Chondrocyte (in vitro differentiated cells): Measurements from ENCODE around the gene SHKBP1. TPM values are rescaled to one million over a fixed set of nuclear protein-coding genes. Genes with fewer than 3 reads are reported as not detected.
A peak's percentile ranks its signal among the peaks of the same experiment; 100 is the strongest.

ENCODE experiments used
- DNase-seq: peaks from one replicate; pipeline ENCODE4 v3.0.0; 2021; ENCODE audit warnings: mixed read lengths, low spot score
- H3K27ac Mint-ChIP-seq: one replicate; pipeline ENCODE4 v1.8.0; 2021; ENCODE audit warnings: mild to moderate bottlenecking, moderate library complexity, mixed read lengths; ENCODE audit not compliant: unreplicated experiment
- H3K27me3 Mint-ChIP-seq: 2 replicates; pipeline ENCODE4 v1.8.0; 2021; ENCODE audit warnings: low read depth, mixed read lengths
- H3K36me3 Mint-ChIP-seq: 2 replicates; pipeline ENCODE4 v1.8.0; 2021; ENCODE audit warnings: low read depth, mixed read lengths
- H3K4me1 Mint-ChIP-seq: 2 replicates; pipeline ENCODE4 v1.8.0; 2021; ENCODE audit warnings: low read depth, mild to moderate bottlenecking, mixed read lengths
- H3K4me3 Mint-ChIP-seq: one replicate; pipeline ENCODE4 v1.8.0; 2021; ENCODE audit warnings: mild to moderate bottlenecking, moderate library complexity, mixed read lengths; ENCODE audit not compliant: unreplicated experiment
- H3K9me3 Mint-ChIP-seq: 2 replicates; pipeline ENCODE4 v1.8.0; 2021; ENCODE audit warnings: low read depth, mixed read lengths
- long read RNA-seq: library from polyadenylated mRNA; stranded (forward); transcript quantifications from one replicate; pipeline ENCODE4 v2.0.0, GENCODE V29; 2021
- total RNA-seq: library from RNA; stranded (reverse); gene quantifications from 3 replicates; pipeline ENCODE4 v1.2.1, GENCODE V29; 2021
- TF ChIP-seq, protein P1 (sequence below): fragments of 200-600 bp; sonication (generic); IDR thresholded peaks from 2 replicates; pipeline ENCODE4 v1.5.0; 2021; ENCODE audit warnings: antibody characterized with exemption, mild to moderate bottlenecking, moderate library complexity

SHKBP1 gene
- total RNA-seq: 40.9 to 47.8 TPM (median 46.8 TPM) in 3 replicates
- long read RNA-seq, transcript SHKBP1-201 (18 exons, 2,363 nt): major isoform, 133 of 180 reads
- long read RNA-seq, partial matches to known transcripts: 6 of 180 reads
- long read RNA-seq, other reads (novel, unspliced or antisense): 41 of 180 reads

DNA sequence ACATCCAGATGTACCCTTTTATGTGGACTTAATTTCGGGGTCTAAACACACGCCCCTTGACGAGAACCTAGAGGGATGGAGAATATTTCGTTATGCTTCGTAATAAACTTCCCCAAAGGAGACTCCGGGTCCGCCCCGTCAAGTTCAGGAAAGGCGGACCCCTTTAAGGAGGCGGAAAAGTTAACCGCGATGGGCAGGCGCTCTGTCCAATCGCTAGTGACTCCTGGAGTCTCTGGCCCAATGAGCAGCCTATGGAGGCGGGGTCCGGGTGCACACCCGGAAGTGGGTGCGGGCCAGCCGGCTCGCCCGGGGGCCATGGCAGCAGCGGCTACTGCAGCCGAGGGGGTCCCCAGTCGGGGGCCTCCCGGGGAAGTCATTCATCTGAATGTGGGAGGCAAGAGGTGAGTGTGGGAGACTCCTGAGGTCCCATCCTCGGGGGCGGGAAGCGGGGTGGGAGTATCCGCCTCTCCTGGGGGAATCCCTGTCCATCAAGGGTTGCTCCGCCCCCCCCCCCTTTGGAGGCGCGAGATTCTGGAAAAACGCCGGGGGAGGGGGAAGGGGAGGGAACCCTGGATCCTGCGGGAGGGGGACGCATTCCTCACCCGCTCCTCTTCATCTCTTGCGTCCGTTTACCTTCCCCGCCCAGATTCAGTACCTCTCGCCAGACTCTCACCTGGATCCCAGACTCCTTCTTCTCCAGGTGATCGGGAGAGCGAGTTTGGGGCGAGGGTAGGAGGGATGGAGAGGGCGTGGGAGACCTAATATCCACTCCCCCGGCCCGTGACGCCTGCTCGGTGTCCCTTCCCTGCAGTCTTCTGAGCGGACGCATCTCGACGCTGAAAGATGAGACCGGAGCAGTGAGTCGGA lies at the start of gene SHKBP1:
SHKBP1 (plus strand) TSS at position 289 of the 867 bp plus-strand sequence; CDS start at position 316, 27 bp downstream.
- Mint-ChIP-seq H3K9me3 (no peaks in the 10 kb centered on the region), H3K36me3 (peaks cover 12% of the 10 kb centered on the region), H3K4me1 (peaks cover 15% of the 10 kb centered on the region), H3K4me3 (peak within 1 kb of the TSS; percentile 88), H3K27ac (peak within 1 kb of the TSS; percentile 69), H3K27me3 (no peaks in the 10 kb centered on the region)
- TF ChIP-seq, protein P1, sequence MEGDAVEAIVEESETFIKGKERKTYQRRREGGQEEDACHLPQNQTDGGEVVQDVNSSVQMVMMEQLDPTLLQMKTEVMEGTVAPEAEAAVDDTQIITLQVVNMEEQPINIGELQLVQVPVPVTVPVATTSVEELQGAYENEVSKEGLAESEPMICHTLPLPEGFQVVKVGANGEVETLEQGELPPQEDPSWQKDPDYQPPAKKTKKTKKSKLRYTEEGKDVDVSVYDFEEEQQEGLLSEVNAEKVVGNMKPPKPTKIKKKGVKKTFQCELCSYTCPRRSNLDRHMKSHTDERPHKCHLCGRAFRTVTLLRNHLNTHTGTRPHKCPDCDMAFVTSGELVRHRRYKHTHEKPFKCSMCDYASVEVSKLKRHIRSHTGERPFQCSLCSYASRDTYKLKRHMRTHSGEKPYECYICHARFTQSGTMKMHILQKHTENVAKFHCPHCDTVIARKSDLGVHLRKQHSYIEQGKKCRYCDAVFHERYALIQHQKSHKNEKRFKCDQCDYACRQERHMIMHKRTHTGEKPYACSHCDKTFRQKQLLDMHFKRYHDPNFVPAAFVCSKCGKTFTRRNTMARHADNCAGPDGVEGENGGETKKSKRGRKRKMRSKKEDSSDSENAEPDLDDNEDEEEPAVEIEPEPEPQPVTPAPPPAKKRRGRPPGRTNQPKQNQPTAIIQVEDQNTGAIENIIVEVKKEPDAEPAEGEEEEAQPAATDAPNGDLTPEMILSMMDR: no peak
- DNase-seq: peak; percentile 96

DNA sequence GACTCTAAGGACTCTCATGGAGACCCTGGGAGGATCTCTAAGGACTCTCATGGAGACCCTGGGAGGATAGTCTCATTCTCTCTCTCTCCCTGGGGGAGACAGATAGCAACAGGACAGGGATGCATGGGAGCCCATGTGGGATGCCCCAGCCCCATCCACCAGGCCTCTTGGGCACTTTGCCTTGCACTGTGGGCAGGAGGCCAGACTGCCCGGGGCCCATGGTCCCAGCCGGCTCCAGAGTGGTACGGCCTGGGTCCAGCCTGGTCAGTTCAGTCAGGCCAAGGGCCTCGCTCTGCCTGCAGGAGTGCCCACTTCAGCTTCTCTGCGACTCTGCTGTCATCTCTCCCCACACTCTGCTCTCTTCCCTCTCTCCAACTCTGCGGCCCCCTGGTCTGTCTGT lies 48.6 kb upstream of the SHKBP1 start:
- DNase-seq: no peak
- TF ChIP-seq, protein P1: no peak
- peaks cover 11% of the 10 kb centered on the region for H3K4me1 Mint-ChIP-seq
- H3K36me3 Mint-ChIP-seq: no peaks in the 10 kb centered on the region
- no peak overlapping the region for H3K4me3 Mint-ChIP-seq
- no peaks in the 10 kb centered on the region for H3K9me3 Mint-ChIP-seq
- H3K27ac Mint-ChIP-seq: no peak overlapping the region
- H3K27me3 Mint-ChIP-seq: peaks cover 23% of the 10 kb centered on the region

DNA sequence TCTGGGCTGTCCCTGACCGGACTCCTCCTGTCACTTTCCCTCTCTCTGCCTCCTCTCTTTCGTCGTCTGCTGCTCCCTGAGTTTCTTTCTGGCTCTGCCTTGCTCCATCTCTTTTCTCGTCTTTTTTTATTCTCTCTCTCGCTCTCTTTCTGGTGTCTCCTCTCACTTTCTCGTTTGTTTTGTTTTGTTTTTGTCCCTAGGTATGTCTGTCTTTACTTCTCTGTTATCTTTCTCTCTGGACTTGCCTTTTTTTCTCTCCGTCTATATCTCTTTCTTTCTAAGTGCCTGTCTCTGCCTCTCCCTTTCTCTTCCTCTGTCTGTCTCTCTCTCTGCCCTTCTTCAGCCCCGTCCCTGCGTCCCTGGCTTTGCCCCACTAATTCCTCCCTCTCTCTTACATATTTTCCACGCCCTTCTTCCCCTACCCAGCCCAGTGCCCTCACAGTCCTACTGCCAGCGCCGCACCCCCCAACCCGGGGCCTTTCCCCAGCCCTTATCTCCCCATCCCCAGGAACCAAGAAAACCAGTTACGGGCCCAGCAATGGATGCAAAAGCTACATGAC lies 48.1 kb upstream of the SHKBP1 start:
- TF ChIP-seq, protein P1: peak; percentile 21
- H3K9me3 Mint-ChIP-seq: no peaks in the 10 kb centered on the region
- peaks cover 1% of the 10 kb centered on the region for H3K36me3 Mint-ChIP-seq
- peaks cover 23% of the 10 kb centered on the region for H3K27me3 Mint-ChIP-seq
- no peak overlapping the region for H3K4me3 Mint-ChIP-seq
- H3K27ac Mint-ChIP-seq: no peak overlapping the region
- peaks cover 11% of the 10 kb centered on the region for H3K4me1 Mint-ChIP-seq
- DNase-seq: no peak

DNA sequence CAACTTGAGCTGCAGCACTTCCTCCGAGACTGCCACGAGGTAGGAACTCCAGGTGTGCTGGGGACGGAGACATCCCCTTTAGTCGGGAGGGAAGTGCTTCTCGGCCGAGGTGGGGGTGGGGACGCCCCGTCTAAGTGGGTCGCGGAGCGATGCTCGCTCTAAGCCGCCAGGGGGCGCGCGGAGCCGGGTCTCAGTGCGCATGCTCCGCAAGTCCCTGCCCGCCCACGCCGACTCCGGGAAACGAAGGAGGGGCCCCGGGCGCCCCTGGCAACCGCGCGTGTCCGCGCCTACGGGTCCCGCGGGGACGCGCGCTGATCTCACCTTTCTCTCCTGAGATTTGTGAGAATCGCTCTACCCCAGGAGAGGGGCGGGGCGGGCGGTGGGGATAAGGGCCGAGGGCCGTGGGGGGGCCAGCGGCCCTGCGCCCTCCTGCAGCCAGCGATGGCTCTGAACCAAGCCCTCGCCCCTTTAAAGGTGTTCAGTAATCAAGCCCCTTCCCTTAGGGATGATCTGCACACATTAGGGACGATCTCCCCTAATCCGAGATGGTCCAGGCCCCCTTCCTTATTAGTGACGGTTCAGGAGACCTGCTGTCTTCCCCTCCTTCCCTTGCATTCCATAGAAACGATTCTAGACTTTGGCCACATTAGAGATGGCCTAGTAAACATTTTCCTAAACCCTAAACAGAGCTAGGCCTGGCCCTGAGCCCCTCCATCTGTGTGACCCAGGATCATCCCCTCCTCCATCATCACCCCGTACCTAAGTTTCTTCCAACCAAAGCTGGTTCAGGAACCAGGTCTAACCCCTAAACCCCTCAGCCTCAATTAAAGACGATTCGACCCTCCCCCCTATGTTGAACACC lies 47.3 kb upstream of the SHKBP1 start:
- DNase-seq: no peak
- H3K9me3 Mint-ChIP-seq: no peaks in the 10 kb centered on the region
- no peak overlapping the region for H3K27ac Mint-ChIP-seq
- peaks cover 3% of the 10 kb centered on the region for H3K36me3 Mint-ChIP-seq
- H3K4me1 Mint-ChIP-seq: peaks cover 11% of the 10 kb centered on the region
- TF ChIP-seq, protein P1: peak; percentile 94
- peaks cover 26% of the 10 kb centered on the region for H3K27me3 Mint-ChIP-seq
- H3K4me3 Mint-ChIP-seq: peak overlapping the region; percentile 69
